ENCODE measurements around the gene PDE3B.

- TF ChIP-seq, protein P1, sequence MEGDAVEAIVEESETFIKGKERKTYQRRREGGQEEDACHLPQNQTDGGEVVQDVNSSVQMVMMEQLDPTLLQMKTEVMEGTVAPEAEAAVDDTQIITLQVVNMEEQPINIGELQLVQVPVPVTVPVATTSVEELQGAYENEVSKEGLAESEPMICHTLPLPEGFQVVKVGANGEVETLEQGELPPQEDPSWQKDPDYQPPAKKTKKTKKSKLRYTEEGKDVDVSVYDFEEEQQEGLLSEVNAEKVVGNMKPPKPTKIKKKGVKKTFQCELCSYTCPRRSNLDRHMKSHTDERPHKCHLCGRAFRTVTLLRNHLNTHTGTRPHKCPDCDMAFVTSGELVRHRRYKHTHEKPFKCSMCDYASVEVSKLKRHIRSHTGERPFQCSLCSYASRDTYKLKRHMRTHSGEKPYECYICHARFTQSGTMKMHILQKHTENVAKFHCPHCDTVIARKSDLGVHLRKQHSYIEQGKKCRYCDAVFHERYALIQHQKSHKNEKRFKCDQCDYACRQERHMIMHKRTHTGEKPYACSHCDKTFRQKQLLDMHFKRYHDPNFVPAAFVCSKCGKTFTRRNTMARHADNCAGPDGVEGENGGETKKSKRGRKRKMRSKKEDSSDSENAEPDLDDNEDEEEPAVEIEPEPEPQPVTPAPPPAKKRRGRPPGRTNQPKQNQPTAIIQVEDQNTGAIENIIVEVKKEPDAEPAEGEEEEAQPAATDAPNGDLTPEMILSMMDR (IDR thresholded peaks at IDR 0.05): no peak
- TF ChIP-seq POLR2A (IDR thresholded peaks at IDR 0.05): no peak
Observed at GRCh38 chr11:14818779-14819178, 175.2 kb downstream of the PDE3B start.

All from testis (tissue), 2 donors.